Measurements from ENCODE around the gene CDK8.

DNA sequence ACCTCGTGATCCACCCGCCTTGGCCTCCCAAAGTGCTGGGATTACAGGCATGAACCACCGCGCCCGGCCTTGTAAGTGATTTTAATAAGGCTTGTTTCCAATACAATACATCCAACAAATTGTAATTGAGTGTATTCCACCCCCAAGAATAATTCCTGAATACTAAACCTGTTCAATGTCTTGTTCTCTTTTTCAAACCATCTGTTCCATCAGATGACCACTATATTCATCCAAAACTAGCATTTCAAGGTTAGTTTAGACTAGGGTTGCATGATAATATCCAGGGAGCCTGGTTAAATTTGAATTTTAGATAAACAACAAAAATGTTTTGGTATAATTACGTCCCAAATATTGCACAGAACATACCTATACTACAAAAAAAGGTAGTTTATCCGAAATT is 168.1 kb downstream of the CDK8 start:
- no peak for TF ChIP-seq FOXP2 (optimal IDR thresholded peaks at IDR 0.05; ENCODE audit: borderline replicate concordance, extremely low read depth, extremely low read length, insufficient read depth)
- no peak for TF ChIP-seq SIN3A (IDR thresholded peaks at IDR 0.05; ENCODE audit: borderline replicate concordance, insufficient read depth, low read length)
- TF ChIP-seq POLR2AphosphoS5 (IDR thresholded peaks at IDR 0.05; ENCODE audit: low read depth, low read length), result no peak
- TF ChIP-seq, protein P1, sequence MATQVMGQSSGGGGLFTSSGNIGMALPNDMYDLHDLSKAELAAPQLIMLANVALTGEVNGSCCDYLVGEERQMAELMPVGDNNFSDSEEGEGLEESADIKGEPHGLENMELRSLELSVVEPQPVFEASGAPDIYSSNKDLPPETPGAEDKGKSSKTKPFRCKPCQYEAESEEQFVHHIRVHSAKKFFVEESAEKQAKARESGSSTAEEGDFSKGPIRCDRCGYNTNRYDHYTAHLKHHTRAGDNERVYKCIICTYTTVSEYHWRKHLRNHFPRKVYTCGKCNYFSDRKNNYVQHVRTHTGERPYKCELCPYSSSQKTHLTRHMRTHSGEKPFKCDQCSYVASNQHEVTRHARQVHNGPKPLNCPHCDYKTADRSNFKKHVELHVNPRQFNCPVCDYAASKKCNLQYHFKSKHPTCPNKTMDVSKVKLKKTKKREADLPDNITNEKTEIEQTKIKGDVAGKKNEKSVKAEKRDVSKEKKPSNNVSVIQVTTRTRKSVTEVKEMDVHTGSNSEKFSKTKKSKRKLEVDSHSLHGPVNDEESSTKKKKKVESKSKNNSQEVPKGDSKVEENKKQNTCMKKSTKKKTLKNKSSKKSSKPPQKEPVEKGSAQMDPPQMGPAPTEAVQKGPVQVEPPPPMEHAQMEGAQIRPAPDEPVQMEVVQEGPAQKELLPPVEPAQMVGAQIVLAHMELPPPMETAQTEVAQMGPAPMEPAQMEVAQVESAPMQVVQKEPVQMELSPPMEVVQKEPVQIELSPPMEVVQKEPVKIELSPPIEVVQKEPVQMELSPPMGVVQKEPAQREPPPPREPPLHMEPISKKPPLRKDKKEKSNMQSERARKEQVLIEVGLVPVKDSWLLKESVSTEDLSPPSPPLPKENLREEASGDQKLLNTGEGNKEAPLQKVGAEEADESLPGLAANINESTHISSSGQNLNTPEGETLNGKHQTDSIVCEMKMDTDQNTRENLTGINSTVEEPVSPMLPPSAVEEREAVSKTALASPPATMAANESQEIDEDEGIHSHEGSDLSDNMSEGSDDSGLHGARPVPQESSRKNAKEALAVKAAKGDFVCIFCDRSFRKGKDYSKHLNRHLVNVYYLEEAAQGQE (IDR thresholded peaks at IDR 0.05; ENCODE audit: insufficient read depth in 1 of 2, low read depth in 2 of 2, low read length in 2 of 2), result no peak
- no peak for TF ChIP-seq TAF1 (IDR thresholded peaks at IDR 0.05; ENCODE audit: borderline replicate concordance, insufficient read depth, low read length)
